Measurements from ENCODE around the gene CXXC5. TPM values are rescaled to one million over a fixed set of nuclear protein-coding genes. Genes with fewer than 3 reads are reported as not detected.

CXXC5 gene
- total and polyA plus RNA-seq, 9 of the 15 experiments (the other 6 are each of a cell fraction or from before 2014, with no cell fraction given) = 1.9 to 123 (median 45.8) TPM

- Histone ChIP-seq H2AFZ (ENCODE audit: low read depth, low read length) (no peak overlapping the region), H3K79me2 (ENCODE audit: control insufficient read depth, insufficient read depth, low read length) (peaks cover 4% of the 10 kb centered on the region; the same call in 1 of the 3 replicates), H3K36me3 (ENCODE audit: control insufficient read depth, insufficient read depth, low read length) (no peaks in the 10 kb centered on the region), H3K9ac (ENCODE audit: insufficient read depth in 1 of 2, low read depth in 2 of 2, low read length in 2 of 2) (no peak overlapping the region), H4K20me1 (replicated peaks; ENCODE audit: control insufficient read depth, insufficient read depth, low read length) (no peaks in the 10 kb centered on the region), H3K27me3 (ENCODE audit: control insufficient read depth in 2 of 2, insufficient read depth in 2 of 2, low read length in 2 of 2) (no peaks in the 10 kb centered on the region), H3K4me3 (no peak overlapping the region), H3K4me2 (ENCODE audit: insufficient read depth, low read length) (no peak overlapping the region), H3K9me1 (ENCODE audit: control insufficient read depth, insufficient read depth, low read length) (no peaks in the 10 kb centered on the region), H3K9me3 (replicated peaks; ENCODE audit: control insufficient read depth, insufficient read depth, low read depth, low read length) (no peaks in the 10 kb centered on the region), H3K4me1 (replicated peaks in 1 of 2; ENCODE audit: control insufficient read depth in 2 of 2, insufficient read depth in 2 of 2, low read length in 2 of 2) (peaks cover 42 to 50% of the 10 kb centered on the region in 2 experiments), H3K27ac (ENCODE audit: extremely low read depth, low read depth, low read length) (no peak overlapping the region)
- in situ Hi-C loops (cut with MboI) (no loop called here), intact Hi-C loops (cut with micrococcal nuclease) (no loop called here)
- DNase-seq (ENCODE audit: extremely low read depth in 1 of 4, low spot score in 3 of 4) (no peak), ATAC-seq (no peak), FAIRE-seq (no peak)
- ChIA-PET POLR2A (interaction anchor here (0.6 to 0.7 kb wide), 2 partner anchors 25 to 90 kb away, joined by 3 to 4 read pairs; no protein-coding TSS in a partner anchor), CTCF (ENCODE audit: low intra/inter-chr PET ratio) (no interaction called here)
- TF ChIP-seq ZNF589 (CRISPR knock-in tag; IDR thresholded peaks at IDR 0.05; ENCODE audit: low read depth) (no peak), TRIM24 (IDR thresholded peaks at IDR 0.05) (no peak), DPF2 (IDR thresholded peaks at IDR 0.05) (no peak), PRPF4 (IDR thresholded peaks at IDR 0.05; ENCODE audit: insufficient read depth, low read depth, low read length, poor library complexity, severe bottlenecking) (no peak), ZNF24 (IDR thresholded peaks at IDR 0.05) (no peak), SUPT5H (IDR thresholded peaks at IDR 0.05) (no peak)
- TF ChIP-seq, protein P1, sequence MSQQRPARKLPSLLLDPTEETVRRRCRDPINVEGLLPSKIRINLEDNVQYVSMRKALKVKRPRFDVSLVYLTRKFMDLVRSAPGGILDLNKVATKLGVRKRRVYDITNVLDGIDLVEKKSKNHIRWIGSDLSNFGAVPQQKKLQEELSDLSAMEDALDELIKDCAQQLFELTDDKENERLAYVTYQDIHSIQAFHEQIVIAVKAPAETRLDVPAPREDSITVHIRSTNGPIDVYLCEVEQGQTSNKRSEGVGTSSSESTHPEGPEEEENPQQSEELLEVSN (IDR thresholded peaks at IDR 0.05; ENCODE audit: borderline replicate concordance in 1 of 2, extremely low read depth in 1 of 2, insufficient read depth in 1 of 2, insufficient read length in 1 of 2, low read depth in 1 of 2, low read length in 1 of 2, poor library complexity in 1 of 2, severe bottlenecking in 1 of 2) = no peak
- WGBS (ENCODE audit: insufficient coverage, low coverage, missing lambda C conversion rate) = 77% methylated on average over 3 of the region's 3 CpGs
- BruUV-seq (replicated peaks) = no TSS peak
These were observed 54.4 kb downstream of the CXXC5 start for GRCh38 chr5:139702548-139702947.

Data from K562 (cell line).